KG1 (cell line): ENCODE results near the gene SUGP2.
"Not testable (repeated sequence)": the region's sequence is repeated elsewhere in the genome, so short reads cannot be mapped to it uniquely, and the experiment has no call there.

Source experiments
- DNase-seq: peaks from one replicate; lab custom pipeline; 2025; lab: John Stamatoyannopoulos, UW

SUGP2 gene

GRCh38 chr19:18990128-18990708 is 43.1 kb downstream of the SUGP2 start:
- no peak for DNase-seq

GRCh38 chr19:18989316-18989715 is 44.0 kb downstream of the SUGP2 start:
- DNase-seq, result no peak

GRCh38 chr19:18987456-18987855 is 45.9 kb downstream of the SUGP2 start:
- no peak for DNase-seq

- peak; percentile 21 for DNase-seq
Measured at GRCh38 chr19:18985257-18985656, 48.1 kb downstream of the SUGP2 start.

GRCh38 chr19:18984251-18984650 is 49.1 kb downstream of the SUGP2 start:
- no peak for DNase-seq

- no peak for DNase-seq
Measured at GRCh38 chr19:18982669-18983068, 50.6 kb downstream of the SUGP2 start.

- no peak for DNase-seq
Measured at GRCh38 chr19:18980432-18981020, 52.8 kb downstream of the SUGP2 start.

- DNase-seq, result no peak
Measured at GRCh38 chr19:18978616-18979015, 54.7 kb downstream of the SUGP2 start.

- no peak for DNase-seq
Measured at GRCh38 chr19:18975869-18976268, 57.4 kb downstream of the SUGP2 start.

GRCh38 chr19:18975011-18975410 is 58.3 kb downstream of the SUGP2 start:
- no peak for DNase-seq

- no peak for DNase-seq
Measured at GRCh38 chr19:18972851-18973250, 60.5 kb downstream of the SUGP2 start.

- DNase-seq, result peak; percentile 26
Measured at GRCh38 chr19:18972301-18972811, 61.0 kb downstream of the SUGP2 start.

GRCh38 chr19:18969931-18970659 is 63.2 kb downstream of the SUGP2 start:
- DNase-seq, result no peak

GRCh38 chr19:18967358-18968146 is 65.8 kb downstream of the SUGP2 start:
- DNase-seq, result peak; percentile 67

GRCh38 chr19:18966307-18966706 is 67.0 kb downstream of the SUGP2 start:
- DNase-seq, result no peak

- no peak for DNase-seq
Measured at GRCh38 chr19:18964121-18964520, 69.2 kb downstream of the SUGP2 start.

GRCh38 chr19:18961767-18962620 is 71.3 kb downstream of the SUGP2 start:
- DNase-seq, result no peak

GRCh38 chr19:18960370-18960769 is 72.9 kb downstream of the SUGP2 start:
- no peak for DNase-seq

- DNase-seq, result no peak
Measured at GRCh38 chr19:18955042-18955441, 78.3 kb downstream of the SUGP2 start.

GRCh38 chr19:18954094-18954493 is 79.2 kb downstream of the SUGP2 start:
- no peak for DNase-seq

GRCh38 chr19:18952364-18953003 is 80.8 kb downstream of the SUGP2 start:
- not testable (repeated sequence) for DNase-seq
